Mucosa of stomach (tissue), 1 donor: ENCODE data around the gene ANK3.

Source experiments
- H3K27me3 ChIP-seq: one replicate; pipeline ENCODE4 v1.7.0; 2013; ENCODE audit warnings: mild to moderate bottlenecking, low read length; ENCODE audit not compliant: control insufficient read depth, insufficient read depth
- H3K36me3 ChIP-seq: one replicate; pipeline ENCODE4 v1.7.0; 2013; ENCODE audit warnings: low read length; ENCODE audit not compliant: control insufficient read depth, insufficient read depth
- H3K4me1 ChIP-seq: one replicate; pipeline ENCODE4 v1.7.0; 2013; ENCODE audit warnings: mild to moderate bottlenecking, low read length; ENCODE audit not compliant: control insufficient read depth, insufficient read depth
- H3K4me3 ChIP-seq: one replicate; pipeline ENCODE4 v1.7.0; 2013; ENCODE audit warnings: low read length
- H3K9ac ChIP-seq: one replicate; pipeline ENCODE4 v1.7.0; 2013; ENCODE audit warnings: mild to moderate bottlenecking, low read length, moderate library complexity
- H3K9me3 ChIP-seq: one replicate; pipeline ENCODE4 v1.7.0; 2013; ENCODE audit warnings: mild to moderate bottlenecking, low read length, moderate library complexity; ENCODE audit not compliant: control insufficient read depth
- donor health status: Pancreatic carcinoma.

ANK3 gene

DNA sequence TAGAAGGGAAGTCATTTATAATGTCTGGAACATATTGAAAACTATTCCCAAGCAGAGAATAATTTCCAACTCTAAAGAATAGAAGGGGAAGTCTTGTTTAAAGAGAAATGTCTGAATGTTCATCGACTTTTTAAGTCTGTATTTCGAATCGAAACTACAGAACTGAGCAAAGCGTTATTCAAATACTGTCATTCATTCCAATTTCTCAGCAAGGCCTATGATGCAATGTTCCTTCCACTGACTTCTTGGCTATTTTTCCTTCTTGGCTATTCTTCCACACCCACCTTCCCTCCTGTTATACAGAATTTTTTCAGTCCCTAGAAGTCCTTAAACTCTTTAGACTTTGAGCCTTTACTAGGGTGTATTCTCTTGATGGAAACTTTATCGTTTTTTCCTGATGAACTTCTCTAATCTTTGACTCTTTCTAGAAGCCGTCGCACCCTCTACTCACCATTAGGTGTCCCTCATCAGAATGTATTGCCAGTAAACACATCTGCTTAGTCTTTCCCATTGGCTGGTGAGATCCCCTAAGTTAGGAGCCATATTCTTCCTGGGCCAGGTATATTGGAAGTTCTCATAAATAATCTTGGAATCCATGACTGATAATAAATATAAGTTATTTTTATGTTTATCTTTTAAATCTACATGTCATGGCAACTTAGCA lies 247.6 kb downstream of the ANK3 start:
- no peaks in the 10 kb centered on the region for H3K27me3 ChIP-seq
- H3K9ac ChIP-seq = no peak overlapping the region
- no peaks in the 10 kb centered on the region for H3K36me3 ChIP-seq
- no peaks in the 10 kb centered on the region for H3K9me3 ChIP-seq
- H3K4me3 ChIP-seq = no peak overlapping the region
- H3K4me1 ChIP-seq = peaks cover 36% of the 10 kb centered on the region

DNA sequence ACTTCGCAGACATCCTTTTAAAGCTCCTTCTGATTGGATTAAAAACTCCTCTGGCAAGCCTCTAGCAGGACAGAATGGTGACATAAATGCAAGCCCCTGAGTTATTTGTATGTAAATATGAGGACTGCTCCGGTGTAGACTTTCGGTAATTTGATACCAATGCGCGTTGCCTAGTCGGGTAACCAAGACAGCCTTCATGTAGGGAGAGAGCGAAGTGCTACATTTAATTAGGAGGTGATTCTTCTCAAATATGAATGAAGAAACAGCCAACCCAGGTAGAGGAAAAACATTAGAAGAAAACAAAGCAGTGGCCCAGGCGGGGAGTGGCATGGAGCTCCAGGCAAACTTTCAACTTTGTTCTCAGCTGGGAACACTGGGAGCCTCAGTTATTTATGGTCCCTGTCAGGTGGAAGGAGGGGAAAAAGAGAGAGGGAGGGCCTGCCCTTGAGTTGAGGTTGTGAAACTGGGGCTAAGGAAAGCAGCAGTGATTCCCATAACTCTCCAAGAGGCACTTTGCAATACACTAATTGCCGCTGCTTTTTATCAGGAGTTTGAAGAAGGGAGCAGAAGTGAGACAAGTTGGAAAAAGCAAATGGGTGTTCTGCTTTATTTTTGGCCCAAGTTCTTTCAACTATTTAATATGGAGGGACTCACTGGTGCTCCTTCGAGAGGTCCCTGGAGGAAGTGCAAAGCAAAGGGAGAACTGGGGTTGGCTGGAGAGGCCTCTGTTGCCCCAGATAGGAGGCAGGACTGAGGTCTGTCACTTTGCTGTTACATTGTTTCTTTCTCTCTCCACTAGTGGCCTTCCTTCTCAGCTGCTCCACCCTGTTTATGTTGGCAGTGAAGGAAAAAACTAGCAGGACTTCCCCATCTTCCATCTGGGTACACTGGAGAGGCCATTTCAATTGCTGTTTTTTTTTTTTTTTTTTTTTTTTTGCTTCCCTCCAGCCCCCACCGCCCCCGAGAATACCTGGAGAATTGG lies 248.7 kb downstream of the ANK3 start:
- Histone ChIP-seq H3K9me3 (no peaks in the 10 kb centered on the region), H3K9ac (no peak overlapping the region), H3K4me1 (peaks cover 36% of the 10 kb centered on the region), H3K27me3 (no peaks in the 10 kb centered on the region), H3K36me3 (no peaks in the 10 kb centered on the region), H3K4me3 (no peak overlapping the region)

DNA sequence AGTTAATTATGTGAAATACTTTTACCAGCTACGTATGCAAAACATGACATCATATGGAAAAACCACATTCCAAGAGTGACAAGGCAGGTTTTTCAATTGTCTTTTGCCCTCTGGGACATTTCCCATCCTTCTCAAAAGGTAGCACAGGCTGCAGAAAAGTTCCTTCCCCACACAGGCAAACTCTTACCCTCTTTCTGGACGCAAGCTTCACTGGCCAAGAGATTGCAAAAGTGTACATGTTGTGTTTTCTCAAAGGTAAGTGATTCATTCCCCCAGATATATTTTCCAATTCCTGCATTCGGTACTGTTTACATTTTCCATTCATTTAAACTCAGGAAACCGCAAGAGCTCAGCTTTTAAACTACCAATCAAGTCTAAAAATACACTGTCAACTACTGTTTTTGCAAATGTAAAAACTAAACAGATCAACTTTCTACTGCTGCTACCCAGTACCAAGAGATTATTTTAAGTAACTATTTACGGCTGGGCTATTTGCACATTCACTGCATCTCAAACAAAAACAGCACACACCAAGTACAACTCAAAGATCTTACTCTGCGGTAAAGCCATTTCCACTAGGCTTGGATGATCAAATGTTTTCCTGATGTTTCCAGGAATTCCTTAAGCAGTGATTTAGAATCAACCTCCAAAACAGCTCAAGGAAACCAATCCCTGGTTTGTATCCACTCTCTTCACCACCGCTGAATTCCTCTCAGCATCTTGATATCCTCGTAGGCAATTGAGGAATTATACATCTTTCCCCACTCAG lies 249.7 kb downstream of the ANK3 start:
- Histone ChIP-seq H3K9me3 (no peaks in the 10 kb centered on the region), H3K9ac (no peak overlapping the region)

DNA sequence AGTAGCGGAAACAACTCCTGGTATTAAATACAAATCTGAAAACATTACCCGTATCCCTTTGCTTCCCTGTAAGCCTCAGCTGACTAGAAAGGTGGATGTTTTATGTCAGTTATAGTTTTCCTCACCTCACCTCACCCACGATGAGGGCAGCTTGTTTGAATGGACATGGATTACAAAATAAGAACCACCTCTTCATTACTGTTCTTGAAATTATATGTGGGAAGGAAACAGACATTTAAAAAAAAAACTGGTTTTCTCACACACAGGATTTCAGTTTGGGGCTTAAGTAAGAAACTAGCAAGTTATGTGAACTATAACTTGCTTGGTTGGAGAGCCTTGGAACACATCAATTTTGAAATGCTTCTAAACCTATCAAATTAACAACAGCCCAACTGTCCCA lies 250.4 kb downstream of the ANK3 start:
- Histone ChIP-seq H3K4me3 (no peak overlapping the region), H3K9ac (no peak overlapping the region), H3K27me3 (no peaks in the 10 kb centered on the region), H3K9me3 (no peaks in the 10 kb centered on the region), H3K4me1 (peaks cover 36% of the 10 kb centered on the region), H3K36me3 (no peaks in the 10 kb centered on the region)

More for the DNA sequence above, 249.7 kb downstream of the ANK3 start:
- Histone ChIP-seq H3K4me1 (peaks cover 36% of the 10 kb centered on the region), H3K4me3 (no peak overlapping the region), H3K36me3 (no peaks in the 10 kb centered on the region), H3K27me3 (no peaks in the 10 kb centered on the region)

DNA sequence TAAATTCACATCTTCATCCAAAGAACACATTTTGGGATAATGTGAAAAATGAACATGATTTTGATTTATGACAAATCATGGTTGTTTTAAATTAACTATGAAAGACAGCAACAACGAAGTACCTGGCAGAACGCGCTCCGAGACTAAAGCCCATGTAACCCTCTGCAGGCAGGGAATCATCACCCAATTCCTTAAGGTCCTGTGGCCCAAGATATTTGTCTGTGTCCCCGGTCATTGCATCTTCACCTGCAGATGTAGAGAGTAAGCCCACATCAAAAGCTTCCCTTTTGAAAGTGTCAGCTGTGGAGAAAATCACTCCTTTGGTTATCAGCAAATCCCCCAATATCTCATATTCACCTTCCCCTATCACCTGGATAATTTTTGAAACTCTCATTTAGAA lies 250.8 kb downstream of the ANK3 start:
- Histone ChIP-seq H3K4me3 (no peak overlapping the region), H3K4me1 (peaks cover 36% of the 10 kb centered on the region), H3K9me3 (no peaks in the 10 kb centered on the region), H3K27me3 (no peaks in the 10 kb centered on the region), H3K9ac (no peak overlapping the region), H3K36me3 (no peaks in the 10 kb centered on the region)

DNA sequence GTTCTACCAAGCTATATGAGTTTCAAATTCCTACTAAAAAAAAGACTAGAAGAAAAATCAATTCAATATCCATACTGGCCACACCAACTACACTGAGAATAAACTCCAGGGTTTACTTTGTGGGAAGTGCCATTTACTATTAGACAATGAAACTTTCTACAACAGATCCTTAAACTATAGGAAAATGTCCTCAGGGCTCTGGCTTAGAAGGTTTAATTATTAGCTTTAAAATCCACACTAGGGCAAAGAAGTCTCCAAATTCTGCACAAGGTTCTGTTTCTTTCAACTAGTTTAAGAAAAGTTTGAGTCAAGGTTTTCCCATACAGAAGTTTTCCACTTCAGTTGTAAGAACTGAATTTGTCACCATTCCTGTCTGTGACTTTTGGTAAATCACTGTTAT lies 251.6 kb downstream of the ANK3 start:
- Histone ChIP-seq H3K4me1 (peaks cover 36% of the 10 kb centered on the region), H3K9ac (peak overlapping the region; percentile 10), H3K9me3 (no peaks in the 10 kb centered on the region), H3K4me3 (no peak overlapping the region), H3K27me3 (no peaks in the 10 kb centered on the region), H3K36me3 (no peaks in the 10 kb centered on the region)

DNA sequence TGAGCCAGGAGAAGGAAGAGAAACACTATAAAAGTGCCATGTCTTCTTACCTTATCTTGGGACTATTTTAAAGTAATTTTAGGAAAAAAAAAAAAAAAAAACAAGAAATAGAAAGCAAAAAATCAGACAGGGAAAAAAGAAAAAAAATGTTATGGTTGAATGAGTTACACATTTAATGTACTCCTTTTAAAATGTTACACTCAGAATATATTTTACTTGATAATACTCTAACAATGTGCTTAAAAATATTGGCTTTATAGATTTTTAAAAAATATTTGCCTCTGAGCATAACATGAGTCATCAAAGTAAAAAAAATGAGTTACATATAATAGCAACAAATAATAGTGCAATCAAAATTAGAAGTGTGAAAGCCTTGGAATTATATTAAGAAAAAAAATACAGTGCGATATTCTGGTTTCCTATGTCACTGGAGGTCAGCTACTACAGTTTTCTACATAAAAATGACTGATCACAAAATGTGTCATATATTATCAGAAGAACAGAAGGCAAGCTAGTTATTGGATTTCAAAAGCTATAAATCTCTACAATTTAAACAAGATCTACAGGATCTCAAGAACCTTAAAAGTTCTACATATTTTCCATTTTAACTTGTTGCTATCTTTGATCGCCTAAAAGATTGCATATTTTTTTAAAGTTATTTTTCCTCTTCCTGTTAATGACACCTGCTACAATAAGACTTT lies 252.2 kb downstream of the ANK3 start:
- H3K4me1 ChIP-seq = peaks cover 36% of the 10 kb centered on the region
- H3K27me3 ChIP-seq = no peaks in the 10 kb centered on the region
- peak overlapping the region; percentile 10 for H3K9ac ChIP-seq
- H3K36me3 ChIP-seq = no peaks in the 10 kb centered on the region
- H3K9me3 ChIP-seq = no peaks in the 10 kb centered on the region
- H3K4me3 ChIP-seq = no peak overlapping the region

DNA sequence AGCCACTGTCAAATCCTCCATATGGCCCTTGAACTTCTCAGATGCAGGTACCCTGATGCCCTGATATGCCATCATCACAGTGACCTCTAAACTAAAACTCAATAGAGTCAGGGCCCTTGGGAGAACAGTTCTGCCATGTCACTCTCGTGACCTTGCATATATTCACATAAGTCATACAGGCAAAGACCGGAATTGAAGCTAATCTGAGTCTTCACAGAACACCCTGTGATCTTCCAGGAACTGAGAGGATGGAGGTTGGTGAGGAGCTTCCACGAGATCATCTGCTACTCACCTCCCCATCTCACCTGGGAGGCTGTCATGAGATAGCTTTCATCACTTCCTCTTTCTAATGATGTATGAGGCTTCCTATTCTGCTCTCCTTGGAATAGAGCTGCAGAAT lies 254.7 kb downstream of the ANK3 start:
- H3K36me3 ChIP-seq = no peaks in the 10 kb centered on the region
- no peak overlapping the region for H3K9ac ChIP-seq
- no peak overlapping the region for H3K4me3 ChIP-seq
- H3K9me3 ChIP-seq = no peaks in the 10 kb centered on the region
- peaks cover 20% of the 10 kb centered on the region for H3K4me1 ChIP-seq
- no peaks in the 10 kb centered on the region for H3K27me3 ChIP-seq

DNA sequence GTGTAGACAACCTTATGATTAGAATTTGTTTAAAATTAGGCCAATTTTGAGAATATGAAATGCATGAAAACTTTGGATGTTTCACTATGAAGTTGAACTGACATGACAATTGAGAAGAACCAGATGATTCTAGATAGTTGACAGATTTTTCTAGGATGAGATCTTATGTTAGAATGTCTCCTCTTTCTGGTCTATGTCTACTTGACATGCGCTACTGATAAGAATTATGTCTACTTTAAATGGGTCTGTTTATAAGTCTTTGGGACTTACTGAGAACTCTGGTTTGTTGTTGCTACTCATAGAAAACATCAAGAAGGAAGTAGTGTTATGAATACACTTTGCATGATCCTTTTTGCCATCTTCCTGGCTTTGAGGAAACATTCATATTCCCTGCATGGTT lies 255.1 kb downstream of the ANK3 start:
- Histone ChIP-seq H3K36me3 (no peaks in the 10 kb centered on the region), H3K9ac (no peak overlapping the region), H3K27me3 (no peaks in the 10 kb centered on the region), H3K9me3 (no peaks in the 10 kb centered on the region), H3K4me1 (peaks cover 19% of the 10 kb centered on the region), H3K4me3 (no peak overlapping the region)

DNA sequence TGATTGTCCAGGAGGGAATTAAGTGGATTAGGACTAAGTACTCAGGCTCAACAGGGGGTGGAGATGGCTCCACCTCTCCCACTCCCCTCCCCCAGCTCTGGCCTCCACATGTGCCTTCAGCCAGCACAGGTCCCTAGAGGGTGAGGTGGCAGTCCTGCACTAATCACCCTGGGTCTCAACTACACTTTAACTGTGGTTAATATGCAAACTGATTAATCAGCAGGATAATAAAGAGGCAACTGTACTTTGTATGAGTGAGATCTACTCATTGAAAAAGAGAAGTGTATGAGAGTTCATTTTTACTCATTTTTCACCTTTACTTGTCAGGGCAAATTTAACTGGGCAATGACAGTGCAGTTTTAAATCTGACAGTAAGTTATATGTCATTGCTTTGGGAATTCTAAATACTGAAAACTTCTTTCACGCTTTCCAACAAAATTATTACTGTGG lies 259.5 kb downstream of the ANK3 start:
- Histone ChIP-seq H3K9ac (no peak overlapping the region), H3K36me3 (no peaks in the 10 kb centered on the region), H3K27me3 (no peaks in the 10 kb centered on the region), H3K4me1 (peaks cover 6% of the 10 kb centered on the region), H3K9me3 (no peaks in the 10 kb centered on the region), H3K4me3 (no peak overlapping the region)

DNA sequence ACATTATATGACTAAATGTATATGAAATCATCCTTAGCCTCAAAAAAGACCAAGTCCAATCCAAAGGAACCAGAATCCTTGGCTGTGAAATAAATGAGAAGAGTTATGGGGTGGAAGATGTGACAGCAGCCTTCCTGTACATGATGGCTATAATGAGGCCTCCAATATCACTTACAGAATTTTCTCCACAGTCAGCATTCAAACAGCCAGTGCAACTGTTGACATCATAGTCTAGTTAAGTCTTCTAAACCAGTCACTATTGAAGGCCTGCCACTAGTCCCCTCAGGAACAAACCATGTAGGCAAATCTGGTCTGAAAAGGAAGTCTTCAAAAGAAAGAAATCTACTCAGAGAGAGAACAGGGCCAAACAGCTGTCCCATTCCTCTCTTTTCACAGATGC lies 263.8 kb downstream of the ANK3 start:
- peaks cover 21% of the 10 kb centered on the region for H3K4me1 ChIP-seq
- no peaks in the 10 kb centered on the region for H3K27me3 ChIP-seq
- H3K36me3 ChIP-seq = no peaks in the 10 kb centered on the region
- no peak overlapping the region for H3K9ac ChIP-seq
- H3K4me3 ChIP-seq = no peak overlapping the region
- no peaks in the 10 kb centered on the region for H3K9me3 ChIP-seq
